Measurements from ENCODE around the gene PXDC1. TPM values are rescaled to one million over a fixed set of nuclear protein-coding genes. Genes with fewer than 3 reads are reported as not detected.

The PXDC1 gene
- total and polyA plus RNA-seq, 4 donors: 21.0 to 53.8 (median 43.3) TPM

DNA sequence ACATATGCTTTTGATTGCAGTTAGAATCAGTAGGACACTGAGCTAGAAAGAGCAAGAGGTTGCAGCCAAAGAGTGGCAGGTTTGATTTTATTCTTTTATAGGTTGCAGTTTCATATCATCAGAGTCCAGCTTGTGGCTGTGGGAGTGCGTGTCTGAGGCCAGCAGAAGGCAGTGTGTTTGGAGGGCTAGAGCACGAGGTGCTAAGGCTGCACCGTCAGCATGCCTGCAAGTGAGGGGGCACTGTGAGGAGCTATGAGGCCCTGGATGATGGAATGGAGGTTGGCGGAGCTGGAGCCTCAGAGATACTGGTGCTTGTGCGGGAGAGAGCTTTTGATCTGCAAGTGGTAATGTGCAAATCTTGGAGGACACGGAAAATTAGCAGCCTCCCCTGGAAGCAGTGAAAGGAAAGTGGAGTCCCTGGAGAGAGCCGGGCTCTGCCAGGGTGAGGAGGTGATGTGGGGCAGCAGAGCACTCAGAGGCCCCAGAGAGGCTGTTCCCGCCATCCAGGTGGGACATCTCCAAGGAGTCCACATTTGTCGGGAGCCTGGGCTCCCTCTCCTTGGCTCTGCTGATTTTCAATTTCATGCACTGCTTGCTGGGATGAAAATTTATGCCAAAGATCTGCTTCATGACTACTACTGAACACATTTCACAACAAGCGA lies 43.6 kb downstream of the PXDC1 start:
- TF ChIP-seq, protein P1, sequence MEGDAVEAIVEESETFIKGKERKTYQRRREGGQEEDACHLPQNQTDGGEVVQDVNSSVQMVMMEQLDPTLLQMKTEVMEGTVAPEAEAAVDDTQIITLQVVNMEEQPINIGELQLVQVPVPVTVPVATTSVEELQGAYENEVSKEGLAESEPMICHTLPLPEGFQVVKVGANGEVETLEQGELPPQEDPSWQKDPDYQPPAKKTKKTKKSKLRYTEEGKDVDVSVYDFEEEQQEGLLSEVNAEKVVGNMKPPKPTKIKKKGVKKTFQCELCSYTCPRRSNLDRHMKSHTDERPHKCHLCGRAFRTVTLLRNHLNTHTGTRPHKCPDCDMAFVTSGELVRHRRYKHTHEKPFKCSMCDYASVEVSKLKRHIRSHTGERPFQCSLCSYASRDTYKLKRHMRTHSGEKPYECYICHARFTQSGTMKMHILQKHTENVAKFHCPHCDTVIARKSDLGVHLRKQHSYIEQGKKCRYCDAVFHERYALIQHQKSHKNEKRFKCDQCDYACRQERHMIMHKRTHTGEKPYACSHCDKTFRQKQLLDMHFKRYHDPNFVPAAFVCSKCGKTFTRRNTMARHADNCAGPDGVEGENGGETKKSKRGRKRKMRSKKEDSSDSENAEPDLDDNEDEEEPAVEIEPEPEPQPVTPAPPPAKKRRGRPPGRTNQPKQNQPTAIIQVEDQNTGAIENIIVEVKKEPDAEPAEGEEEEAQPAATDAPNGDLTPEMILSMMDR (IDR thresholded peaks at IDR 0.05; ENCODE audit: control extremely low read depth, extremely low read depth): no peak
- Histone ChIP-seq H3K27me3 (ENCODE audit: control insufficient read depth in 3 of 3, insufficient read depth in 3 of 3, low read length in 2 of 3) (no peaks in the 10 kb centered on the region), H3K27ac (ENCODE audit: low read depth in 1 of 2, low read length in 1 of 2) (no peak overlapping the region), H3K4me1 (ENCODE audit: control insufficient read depth in 5 of 5, insufficient read depth in 5 of 5, low read length in 5 of 5) (peaks cover 0 to 3% (median 0%) of the 10 kb centered on the region in 5 donors), H3K4me3 (no peak overlapping the region), H3K36me3 (ENCODE audit: control insufficient read depth in 4 of 4, insufficient read depth in 4 of 4, low read length in 4 of 4) (peaks cover 0 to 3% (median 0%) of the 10 kb centered on the region in 4 donors), H3K9me3 (ENCODE audit: control insufficient read depth in 4 of 4, insufficient read depth in 3 of 4, low read length in 3 of 4) (peaks cover 0 to 3% (median 1%) of the 10 kb centered on the region in 4 donors), H3K9ac (ENCODE audit: insufficient read depth in 1 of 2, low read length in 2 of 2) (no peak overlapping the region)
- WGBS, 2 donors: 90 to 91% methylated on average over 10 of the region's 10 CpGs
- DNase-seq (no peak), ATAC-seq (ENCODE audit: insufficient read depth, low FRiP score) (no peak)

DNA sequence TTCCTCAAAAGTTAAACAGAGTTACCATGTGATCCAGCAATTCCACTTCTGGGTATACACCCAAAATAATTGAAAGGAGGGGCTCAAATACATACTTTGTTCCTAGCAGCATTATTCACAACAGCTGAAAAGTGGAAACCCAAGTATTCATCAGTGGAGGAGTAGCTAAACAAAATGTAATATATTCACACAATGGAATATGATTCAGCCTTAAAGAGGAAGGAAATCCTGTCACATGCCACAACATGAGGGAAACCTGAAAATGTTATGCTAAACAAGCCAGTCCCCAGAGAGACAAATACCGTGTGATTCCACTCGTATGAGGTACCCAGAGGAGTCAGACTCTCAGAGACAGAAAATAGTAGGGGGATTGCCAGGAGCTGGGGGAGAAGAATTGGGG lies 44.5 kb downstream of the PXDC1 start:
- Histone ChIP-seq H3K4me1 (ENCODE audit: control insufficient read depth in 5 of 5, insufficient read depth in 5 of 5, low read length in 5 of 5) (no peaks in the 10 kb centered on the region), H3K9me3 (ENCODE audit: control insufficient read depth in 4 of 4, insufficient read depth in 3 of 4, low read length in 3 of 4) (peaks cover 0 to 3% (median 1%) of the 10 kb centered on the region in 4 donors), H3K27ac (ENCODE audit: low read depth in 1 of 2, low read length in 1 of 2) (no peak overlapping the region), H3K9ac (ENCODE audit: insufficient read depth in 1 of 2, low read length in 2 of 2) (no peak overlapping the region), H3K4me3 (no peak overlapping the region), H3K27me3 (ENCODE audit: control insufficient read depth in 3 of 3, insufficient read depth in 3 of 3, low read length in 2 of 3) (no peaks in the 10 kb centered on the region), H3K36me3 (ENCODE audit: control insufficient read depth in 4 of 4, insufficient read depth in 4 of 4, low read length in 4 of 4) (no peaks in the 10 kb centered on the region)
- 52 to 56% methylated on average over 2 of the region's 2 CpGs for WGBS, 2 donors
- TF ChIP-seq, protein P1 (IDR thresholded peaks at IDR 0.05; ENCODE audit: control extremely low read depth, extremely low read depth): no peak
- ATAC-seq (ENCODE audit: insufficient read depth, low FRiP score) (no peak), DNase-seq (no peak)

DNA sequence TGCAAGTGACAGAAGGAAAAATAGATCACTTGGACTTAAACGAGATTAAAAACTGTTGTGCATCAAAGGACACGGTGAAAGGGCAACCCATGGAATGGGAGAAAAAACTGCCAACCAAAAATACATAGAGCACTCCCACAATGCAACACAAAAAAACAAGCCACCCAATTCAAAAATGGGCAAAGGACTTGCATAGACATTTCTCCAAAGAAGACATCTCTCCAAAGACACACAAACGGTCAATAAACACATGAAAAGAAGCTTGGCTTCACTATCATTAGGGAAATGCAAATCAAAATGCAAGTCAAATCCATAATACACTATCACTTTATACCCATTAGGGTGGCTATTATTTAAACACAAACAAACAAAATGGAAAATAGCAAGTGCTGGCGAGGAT lies 45.0 kb downstream of the PXDC1 start:
- Histone ChIP-seq H3K4me1 (ENCODE audit: control insufficient read depth in 5 of 5, insufficient read depth in 5 of 5, low read length in 5 of 5) (no peaks in the 10 kb centered on the region), H3K9me3 (ENCODE audit: control insufficient read depth in 4 of 4, insufficient read depth in 3 of 4, low read length in 3 of 4) (peaks cover 0 to 3% (median 1%) of the 10 kb centered on the region in 4 donors), H3K27ac (ENCODE audit: low read depth in 1 of 2, low read length in 1 of 2) (no peak overlapping the region), H3K9ac (ENCODE audit: insufficient read depth in 1 of 2, low read length in 2 of 2) (no peak overlapping the region), H3K27me3 (ENCODE audit: control insufficient read depth in 3 of 3, insufficient read depth in 3 of 3, low read length in 2 of 3) (no peaks in the 10 kb centered on the region), H3K4me3 (no peak overlapping the region), H3K36me3 (ENCODE audit: control insufficient read depth in 4 of 4, insufficient read depth in 4 of 4, low read length in 4 of 4) (no peaks in the 10 kb centered on the region)
- ATAC-seq (ENCODE audit: insufficient read depth, low FRiP score) (no peak), DNase-seq (no peak)
- TF ChIP-seq, protein P1 (IDR thresholded peaks at IDR 0.05; ENCODE audit: control extremely low read depth, extremely low read depth): no peak
- WGBS, 2 donors: 87 to 90% methylated on average over 4 of the region's 4 CpGs

DNA sequence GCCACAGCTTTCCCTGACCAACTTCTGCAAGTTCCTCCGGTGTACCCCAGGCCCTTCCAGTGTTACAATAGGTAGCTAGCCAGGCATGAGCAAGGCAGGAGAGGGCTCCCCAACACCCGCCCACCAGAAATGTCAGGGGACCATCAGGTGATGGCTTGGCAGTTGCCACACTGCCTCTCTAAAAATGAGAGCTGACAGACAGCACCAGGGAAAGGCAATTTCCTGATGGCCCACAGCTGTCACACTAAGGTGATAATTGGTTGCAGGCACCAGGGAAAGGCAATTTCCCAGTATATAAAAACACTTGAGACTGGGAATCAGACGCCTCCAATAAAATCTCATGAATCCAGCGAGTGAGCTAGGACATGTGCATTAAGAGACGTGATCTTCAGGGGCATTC lies 49.9 kb downstream of the PXDC1 start:
- peaks cover 0 to 3% (median 0%) of the 10 kb centered on the region in 4 donors for H3K9me3 ChIP-seq (ENCODE audit: control insufficient read depth in 4 of 4, insufficient read depth in 3 of 4, low read length in 3 of 4)

More for the DNA sequence above, 49.9 kb downstream of the PXDC1 start:
- Histone ChIP-seq H3K27me3 (ENCODE audit: control insufficient read depth in 3 of 3, insufficient read depth in 3 of 3, low read length in 2 of 3) (no peaks in the 10 kb centered on the region), H3K4me3 (no peak overlapping the region), H3K27ac (ENCODE audit: low read depth in 1 of 2, low read length in 1 of 2) (no peak overlapping the region), H3K9ac (ENCODE audit: insufficient read depth in 1 of 2, low read length in 2 of 2) (no peak overlapping the region), H3K36me3 (ENCODE audit: control insufficient read depth in 4 of 4, insufficient read depth in 4 of 4, low read length in 4 of 4) (no peaks in the 10 kb centered on the region), H3K4me1 (ENCODE audit: control insufficient read depth in 5 of 5, insufficient read depth in 5 of 5, low read length in 5 of 5) (no peaks in the 10 kb centered on the region)
- TF ChIP-seq, protein P1 (IDR thresholded peaks at IDR 0.05; ENCODE audit: control extremely low read depth, extremely low read depth): no peak
- DNase-seq (no peak), ATAC-seq (ENCODE audit: insufficient read depth, low FRiP score) (no peak)
- 85 to 94% methylated on average over 5 of the region's 5 CpGs for WGBS, 2 donors

All from lung (tissue), 12 donors.